Hematopoietic multipotent progenitor cell (in vitro differentiated cells): ENCODE measurements around the gene GET4. TPM values are rescaled to one million over a fixed set of nuclear protein-coding genes. Genes with fewer than 3 reads are reported as not detected.

ENCODE experiments used
- DNase-seq, 3 donors: peaks; one replicate each; pipeline ENCODE4 v3.0.0-alpha.2; 2011 to 2015; ENCODE audit warnings: low read depth in 2 of 3, low spot score in 2 of 3
- total RNA-seq: library from RNA; depleted of rRNA; stranded (reverse); fragments of >200 nt; gene quantifications from one replicate; pipeline ENCODE4 v1.2.3, GENCODE V29; 2012

The GET4 gene
- total RNA-seq, 1 donor, result 37.4 TPM

- no peak for DNase-seq
Observed at GRCh38 chr7:910931-911431, 34.6 kb downstream of the GET4 start.

- no peak for DNase-seq
Observed at GRCh38 chr7:911791-912480, 35.6 kb downstream of the GET4 start.

- DNase-seq, result no peak
Observed at GRCh38 chr7:913736-914520, 37.6 kb downstream of the GET4 start.

- no peak for DNase-seq
Observed at GRCh38 chr7:914521-915194, 38.3 kb downstream of the GET4 start.

- no peak for DNase-seq
Observed at GRCh38 chr7:915291-916218, 39.2 kb downstream of the GET4 start.

- DNase-seq, result no peak
Observed at GRCh38 chr7:916291-916941, 40.1 kb downstream of the GET4 start.

GRCh38 chr7:917255-918117, 41.1 kb downstream of the GET4 start:
- no peak for DNase-seq

GRCh38 chr7:918118-918425, 41.7 kb downstream of the GET4 start:
- no peak for DNase-seq

- no peak for DNase-seq
Observed at GRCh38 chr7:918441-919113, 42.2 kb downstream of the GET4 start.

- DNase-seq, result no peak
Observed at GRCh38 chr7:919114-919442, 42.7 kb downstream of the GET4 start.

- no peak for DNase-seq
Observed at GRCh38 chr7:919924-920341, 43.6 kb downstream of the GET4 start.

GRCh38 chr7:920351-921070, 44.2 kb downstream of the GET4 start:
- no peak for DNase-seq

GRCh38 chr7:921071-921461, 44.7 kb downstream of the GET4 start:
- no peak for DNase-seq

GRCh38 chr7:921581-922333, 45.4 kb downstream of the GET4 start:
- no peak for DNase-seq

GRCh38 chr7:922334-923107, 46.2 kb downstream of the GET4 start:
- no peak for DNase-seq
